B cell (primary cell): Measurements from ENCODE around the gene INSC. TPM values are rescaled to one million over a fixed set of nuclear protein-coding genes. Genes with fewer than 3 reads are reported as not detected.

Experiments used
- ATAC-seq: fragments of 200-7000 bp; cut with Tn5 transposase; one replicate; pipeline ENCODE4 v1.10.0; 2021; ENCODE audit warnings: low read depth, mild to moderate bottlenecking, moderate number of reproducible peaks, moderate library complexity
- CTCF ChIA-PET: fragments of 350-600 bp; sonication (Branson Sonifier 250); formaldehyde crosslinking; loops from one replicate; lab custom pipeline; 2021; ENCODE audit warnings: antibody characterized with exemption, inconsistent platforms; lab: Charles Lee
- POLR2A ChIA-PET: fragments of 350-600 bp; sonication (Branson Sonifier 250); formaldehyde crosslinking; loops from one replicate; lab custom pipeline; 2021; ENCODE audit warnings: antibody characterized with exemption; lab: Charles Lee
- DNase-seq: peaks from one replicate; pipeline ENCODE4 v3.0.0; 2013
- H2AFZ ChIP-seq: 2 replicates; pipeline ENCODE4 v1.6.1; 2012; ENCODE audit warnings: mild to moderate bottlenecking, low read depth, low read length; ENCODE audit not compliant: insufficient read depth, poor library complexity, severe bottlenecking
- H3K27ac ChIP-seq, 2 donors: 1 replicate in 1 of 2; 2 replicates in 1 of 2; pipeline ENCODE4 v1.5.1; 2012 to 2013; ENCODE audit warnings: low read length in 2 of 2, mild to moderate bottlenecking in 2 of 2, moderate library complexity in 1 of 2
- H3K27me3 ChIP-seq, 4 experiments: fragments of 200-600 bp in 1 of 4; sonication (generic) in 1 of 4; replicated peaks in 1 of 4; 1 replicate in 2 of 4; 2 replicates in 2 of 4; pipeline versions ENCODE4 v1.6.1 to v1.7.0; 2013 to 2016; ENCODE audit warnings: low read length in 3 of 4, mild to moderate bottlenecking in 2 of 4, mixed read lengths in 1 of 4, moderate library complexity in 1 of 4; ENCODE audit not compliant: insufficient read depth in 4 of 4, control insufficient read depth in 3 of 4; ENCODE audit errors: control extremely low read depth in 1 of 4
- H3K36me3 ChIP-seq, 2 experiments: replicated peaks in 1 of 2; 1 replicate in 1 of 2; 2 replicates in 1 of 2; pipeline versions ENCODE4 v1.6.1 to v1.7.1; 2013; ENCODE audit warnings: low read length in 1 of 2; ENCODE audit not compliant: insufficient read depth in 2 of 2, control insufficient read depth in 1 of 2; ENCODE audit errors: control extremely low read depth in 1 of 2, extremely low read depth in 1 of 2
- H3K4me1 ChIP-seq, 2 donors: fragments of 200-600 bp in 1 of 2; sonication (generic) in 1 of 2; 1 replicate in 1 of 2; 2 replicates in 1 of 2; pipeline versions ENCODE4 v1.5.1 to v1.6.1; 2013 to 2017; ENCODE audit warnings: low read length in 2 of 2; ENCODE audit not compliant: control insufficient read depth in 2 of 2, insufficient read depth in 2 of 2
- H3K4me2 ChIP-seq: replicated peaks from 2 replicates; pipeline ENCODE3; 2012; ENCODE audit warnings: mild to moderate bottlenecking, low read depth, low read length; ENCODE audit not compliant: poor library complexity, severe bottlenecking
- H3K4me3 ChIP-seq, 5 experiments: fragments of 200-600 bp in 1 of 5; sonication (generic) in 1 of 5; 1 replicate in 3 of 5; 2 replicates in 2 of 5; pipeline versions ENCODE4 v1.5.1 to v1.7.0; 2011 to 2016; ENCODE audit warnings: low read length in 4 of 5, mild to moderate bottlenecking in 4 of 5, low read depth in 2 of 5, control low read depth in 1 of 5, moderate library complexity in 1 of 5; ENCODE audit not compliant: insufficient read depth in 1 of 5; ENCODE audit errors: control extremely low read depth in 1 of 5, extremely low read depth in 1 of 5
- H3K79me2 ChIP-seq: fragments of 200-600 bp; sonication (generic); one replicate; pipeline ENCODE4 v1.6.0; 2016; ENCODE audit warnings: low read length; ENCODE audit not compliant: control insufficient read depth, insufficient read depth
- H3K9ac ChIP-seq: fragments of 200-600 bp; sonication (generic); 2 replicates; pipeline ENCODE4 v1.6.1; 2017; ENCODE audit warnings: mild to moderate bottlenecking, low read length, moderate library complexity
- H3K9me3 ChIP-seq, 3 donors: one replicate each; pipeline versions ENCODE4 v1.6.1 to v1.7.1; 2013; ENCODE audit warnings: low read length in 2 of 3; ENCODE audit not compliant: control insufficient read depth in 2 of 3, insufficient read depth in 1 of 3; ENCODE audit errors: control extremely low read depth in 1 of 3
- H4K20me1 ChIP-seq: 2 replicates; pipeline ENCODE4 v1.6.0; 2012; ENCODE audit warnings: mild to moderate bottlenecking, low read length; ENCODE audit not compliant: insufficient read depth, control insufficient read depth, poor library complexity, severe bottlenecking
- H3K27ac Mint-ChIP-seq: one replicate; pipeline ENCODE4 v1.8.0; 2021; ENCODE audit warnings: mixed read lengths
- H3K27me3 Mint-ChIP-seq: one replicate; pipeline ENCODE4 v1.8.0; 2021; ENCODE audit warnings: mixed read lengths
- H3K4me1 Mint-ChIP-seq: one replicate; pipeline ENCODE4 v1.8.0; 2021; ENCODE audit warnings: mixed read lengths
- H3K4me3 Mint-ChIP-seq: one replicate; pipeline ENCODE4 v1.8.0; 2021; ENCODE audit warnings: mixed read lengths
- H3K9me3 Mint-ChIP-seq: one replicate; pipeline ENCODE4 v1.8.0; 2022; ENCODE audit warnings: mixed read lengths; ENCODE audit not compliant: insufficient read depth
- EZH2 ChIP-seq: IDR thresholded peaks from 2 replicates; pipeline ENCODE4 v1.6.1; 2012; ENCODE audit warnings: borderline replicate concordance, low read depth, mild to moderate bottlenecking, moderate library complexity, low read length; ENCODE audit not compliant: insufficient read depth, poor library complexity, severe bottlenecking
- WGBS: methylation state at CpG from one replicate; pipeline ENCODE4 v1.1.5; 2013; ENCODE audit warnings: missing lambda C conversion rate; ENCODE audit not compliant: insufficient coverage; 5-methylcytosine and 5-hydroxymethylcytosine counted together
- intact Hi-C: fragments of 100-400 bp; cut with micrococcal nuclease; formaldehyde crosslinking; loops from one replicate; pipeline ENCODE4 v1.10.0; 2022
- polyA plus RNA-seq: library from polyadenylated mRNA; depleted of rRNA; stranded (reverse); fragments of >200 nt; gene quantifications from 2 replicates; pipeline ENCODE4 v1.2.3, GENCODE V29; 2012
- total RNA-seq, 2 donors: library from RNA; stranded (reverse); fragments of 120-200 nt in 1 of 2; gene quantifications; 1 replicate in 1 of 2; 2 replicates in 1 of 2; pipeline versions ENCODE4 v1.2.3 to v1.2.4, GENCODE V29; 2013 to 2022
- TF ChIP-seq, protein P1 (sequence below): fragments of 200-600 bp; IDR thresholded peaks from one replicate; pipeline ENCODE4 v1.8.0; 2022; ENCODE audit warnings: antibody characterized with exemption, mild to moderate bottlenecking

The INSC gene
- total and polyA plus RNA-seq, 2 donors (not counting 1 experiment from before 2014, with no cell fraction given) = 0.10 TPM; not detected in 1

- no peaks in the 10 kb centered on the region for H4K20me1 ChIP-seq
- no peak overlapping the region for H3K4me3 Mint-ChIP-seq
- POLR2A ChIA-PET = no interaction called here
- no CpG with 5 or more reads among the region's 1 CpG for WGBS
- no peak overlapping the region for H3K4me3 ChIP-seq
- H3K9me3 Mint-ChIP-seq = no peaks in the 10 kb centered on the region
- H3K27ac Mint-ChIP-seq = no peak overlapping the region
- no peak overlapping the region for H3K27ac ChIP-seq
- DNase-seq (no peak), ATAC-seq (no peak)
- no peaks in the 10 kb centered on the region for H3K36me3 ChIP-seq
- CTCF ChIA-PET = interaction anchor here (1.3 to 3.1 kb wide), 2 partner anchors 89 to 281 kb away, joined by 3 to 13 read pairs; no protein-coding TSS in a partner anchor
- H3K4me1 ChIP-seq = no peaks in the 10 kb centered on the region
- TF ChIP-seq EZH2 = no peak
- TF ChIP-seq, protein P1, sequence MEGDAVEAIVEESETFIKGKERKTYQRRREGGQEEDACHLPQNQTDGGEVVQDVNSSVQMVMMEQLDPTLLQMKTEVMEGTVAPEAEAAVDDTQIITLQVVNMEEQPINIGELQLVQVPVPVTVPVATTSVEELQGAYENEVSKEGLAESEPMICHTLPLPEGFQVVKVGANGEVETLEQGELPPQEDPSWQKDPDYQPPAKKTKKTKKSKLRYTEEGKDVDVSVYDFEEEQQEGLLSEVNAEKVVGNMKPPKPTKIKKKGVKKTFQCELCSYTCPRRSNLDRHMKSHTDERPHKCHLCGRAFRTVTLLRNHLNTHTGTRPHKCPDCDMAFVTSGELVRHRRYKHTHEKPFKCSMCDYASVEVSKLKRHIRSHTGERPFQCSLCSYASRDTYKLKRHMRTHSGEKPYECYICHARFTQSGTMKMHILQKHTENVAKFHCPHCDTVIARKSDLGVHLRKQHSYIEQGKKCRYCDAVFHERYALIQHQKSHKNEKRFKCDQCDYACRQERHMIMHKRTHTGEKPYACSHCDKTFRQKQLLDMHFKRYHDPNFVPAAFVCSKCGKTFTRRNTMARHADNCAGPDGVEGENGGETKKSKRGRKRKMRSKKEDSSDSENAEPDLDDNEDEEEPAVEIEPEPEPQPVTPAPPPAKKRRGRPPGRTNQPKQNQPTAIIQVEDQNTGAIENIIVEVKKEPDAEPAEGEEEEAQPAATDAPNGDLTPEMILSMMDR = no peak
- H3K27me3 Mint-ChIP-seq = peaks cover 14% of the 10 kb centered on the region
- no peak overlapping the region for H3K4me2 ChIP-seq
- peaks cover 0 to 8% (median 0%) of the 10 kb centered on the region in 4 experiments for H3K27me3 ChIP-seq
- no peak overlapping the region for H3K9ac ChIP-seq
- no peaks in the 10 kb centered on the region for H3K79me2 ChIP-seq
- peaks cover 0 to 4% (median 0%) of the 10 kb centered on the region in 3 donors for H3K9me3 ChIP-seq
- H3K4me1 Mint-ChIP-seq = no peaks in the 10 kb centered on the region
- no peak overlapping the region for H2AFZ ChIP-seq
- intact Hi-C loops = no loop called here
Observed at GRCh38 chr11:15189189-15189588, 74.5 kb downstream of the INSC start.

GRCh38 chr11:15189641-15190365 lies 75.1 kb downstream of the INSC start:
- Histone ChIP-seq H3K4me1 (no peaks in the 10 kb centered on the region), H3K9ac (no peak overlapping the region), H3K36me3 (no peaks in the 10 kb centered on the region), H3K9me3 (peaks cover 0 to 4% (median 0%) of the 10 kb centered on the region in 3 donors), H3K79me2 (no peaks in the 10 kb centered on the region), H2AFZ (no peak overlapping the region), H3K4me2 (no peak overlapping the region), H4K20me1 (no peaks in the 10 kb centered on the region), H3K4me3 (no peak overlapping the region), H3K27ac (no peak overlapping the region), H3K27me3 (peaks cover 0 to 8% (median 0%) of the 10 kb centered on the region in 4 experiments)
- POLR2A ChIA-PET = no interaction called here
- intact Hi-C loops = no loop called here
- CTCF ChIA-PET = interaction anchor here (0.9 to 3.1 kb wide), 5 partner anchors 25 to 281 kb away, joined by 3 to 13 read pairs (median 3); no protein-coding TSS in a partner anchor
- 100% methylated on average over 1 of the region's 3 CpGs for WGBS
- Mint-ChIP-seq H3K9me3 (no peaks in the 10 kb centered on the region), H3K27me3 (peaks cover 14% of the 10 kb centered on the region), H3K4me3 (no peak overlapping the region), H3K27ac (no peak overlapping the region), H3K4me1 (no peaks in the 10 kb centered on the region)
- TF ChIP-seq, protein P1 = no peak
- TF ChIP-seq EZH2 = no peak
- ATAC-seq (no peak), DNase-seq (no peak)
